GM19438 (cell line): ENCODE data around the gene TOMT.

ENCODE experiments used
- ATAC-seq: cut with Tn5 transposase; IDR thresholded peaks from one replicate; pipeline ENCODE4 v1.9.1; 2021; ENCODE audit warnings: low read depth; ENCODE audit not compliant: unreplicated experiment

The TOMT gene

GRCh38 chr11:72157131-72157530, 51.4 kb downstream of the TOMT start:
- ATAC-seq, result no peak
